ENCODE measurements around the gene PTPRG. TPM values are rescaled to one million over a fixed set of nuclear protein-coding genes. Genes with fewer than 3 reads are reported as not detected.

PTPRG gene
- polyA plus RNA-seq, 3 donors, result not detected

DNA sequence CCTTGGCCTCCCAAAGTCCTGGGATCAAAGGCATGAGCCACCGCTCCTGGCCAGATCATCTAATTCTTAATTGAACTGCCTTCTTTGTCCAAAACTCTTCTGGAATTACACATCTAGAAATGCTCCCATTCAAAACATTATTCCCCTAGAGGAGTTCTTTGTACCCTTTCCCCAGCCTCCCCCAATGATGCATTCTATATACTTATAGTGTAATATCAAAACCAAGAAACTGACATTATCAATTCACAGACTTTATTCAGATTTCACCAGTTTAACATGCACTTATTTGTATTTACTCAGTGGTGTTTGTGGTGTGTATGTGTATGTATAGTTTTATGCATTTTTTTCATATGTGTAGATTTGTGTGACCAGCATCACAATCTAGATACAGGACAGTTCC lies 85.0 kb downstream of the PTPRG start:
- intact Hi-C loops (cut with micrococcal nuclease), result no loop called here
- WGBS (ENCODE audit: insufficient coverage), result 100% methylated on average over 1 of the region's 1 CpG

DNA sequence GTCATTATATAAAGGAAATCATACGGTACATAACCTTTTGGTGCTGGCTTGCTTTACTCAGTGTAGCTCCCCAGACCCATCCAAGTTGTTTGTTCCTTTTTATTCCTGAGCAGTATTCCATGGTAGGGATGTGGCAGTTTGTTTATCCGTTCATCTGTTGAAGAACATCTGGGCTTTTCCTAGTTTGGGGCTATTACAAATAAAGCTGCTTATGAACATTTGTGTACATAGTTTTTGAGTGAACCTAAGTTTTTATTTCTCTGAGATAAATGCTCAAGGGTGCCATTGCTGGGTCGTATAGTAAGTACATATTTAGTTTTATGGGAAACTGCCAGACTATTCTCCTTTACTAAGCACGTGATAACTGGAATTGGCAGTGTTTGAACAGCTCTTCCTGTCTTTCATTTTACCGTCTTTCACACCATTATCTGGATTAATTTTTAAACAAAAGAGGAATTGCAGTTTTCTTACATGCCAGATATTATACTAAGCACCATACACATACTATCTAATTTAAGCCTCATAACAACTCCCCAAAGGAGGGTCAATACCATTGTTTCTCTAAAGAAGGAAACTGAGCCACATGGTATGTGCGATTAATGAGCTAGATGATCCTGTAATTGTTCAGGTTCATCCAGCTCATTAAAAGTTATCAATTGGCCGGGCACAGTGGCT lies 85.6 kb downstream of the PTPRG start:
- Histone ChIP-seq H3K36me3 (replicated peaks in 1 of 2; ENCODE audit: control insufficient read depth in 1 of 2, insufficient read depth in 2 of 2, low read length in 2 of 2) (no peaks in the 10 kb centered on the region), H3K4me2 (replicated peaks; ENCODE audit: extremely low read depth, low read length, poor library complexity, severe bottlenecking) (no peak overlapping the region), H3K4me3 (replicated peaks in 1 of 3; ENCODE audit: low read depth in 2 of 3, low read length in 3 of 3) (no peak overlapping the region), H3K27ac (ENCODE audit: low read depth in 1 of 2, low read length in 2 of 2) (no peak overlapping the region), H3K4me1 (ENCODE audit: control insufficient read depth in 1 of 2, insufficient read depth in 2 of 2, low read length in 2 of 2) (no peaks in the 10 kb centered on the region), H3K9ac (ENCODE audit: insufficient read depth, low read length, poor library complexity, severe bottlenecking) (no peak overlapping the region), H3K79me2 (ENCODE audit: insufficient read depth, low read length) (no peaks in the 10 kb centered on the region), H3K9me3 (replicated peaks in 1 of 2; ENCODE audit: control insufficient read depth in 1 of 2, insufficient read depth in 1 of 2, low read length in 2 of 2) (peaks cover 11 to 12% of the 10 kb centered on the region in 2 donors), H2AFZ (ENCODE audit: insufficient read depth, low read depth, low read length, poor library complexity, severe bottlenecking) (no peak overlapping the region), H4K20me1 (ENCODE audit: insufficient read depth, low read length) (no peaks in the 10 kb centered on the region), H3K27me3 (ENCODE audit: control insufficient read depth in 2 of 2, insufficient read depth in 2 of 2, low read length in 2 of 2) (no peaks in the 10 kb centered on the region)
- no peaks in the 10 kb centered on the region for H3K27me3 Mint-ChIP-seq (ENCODE audit: low read depth in 3 of 3)
- TF ChIP-seq, protein P1, sequence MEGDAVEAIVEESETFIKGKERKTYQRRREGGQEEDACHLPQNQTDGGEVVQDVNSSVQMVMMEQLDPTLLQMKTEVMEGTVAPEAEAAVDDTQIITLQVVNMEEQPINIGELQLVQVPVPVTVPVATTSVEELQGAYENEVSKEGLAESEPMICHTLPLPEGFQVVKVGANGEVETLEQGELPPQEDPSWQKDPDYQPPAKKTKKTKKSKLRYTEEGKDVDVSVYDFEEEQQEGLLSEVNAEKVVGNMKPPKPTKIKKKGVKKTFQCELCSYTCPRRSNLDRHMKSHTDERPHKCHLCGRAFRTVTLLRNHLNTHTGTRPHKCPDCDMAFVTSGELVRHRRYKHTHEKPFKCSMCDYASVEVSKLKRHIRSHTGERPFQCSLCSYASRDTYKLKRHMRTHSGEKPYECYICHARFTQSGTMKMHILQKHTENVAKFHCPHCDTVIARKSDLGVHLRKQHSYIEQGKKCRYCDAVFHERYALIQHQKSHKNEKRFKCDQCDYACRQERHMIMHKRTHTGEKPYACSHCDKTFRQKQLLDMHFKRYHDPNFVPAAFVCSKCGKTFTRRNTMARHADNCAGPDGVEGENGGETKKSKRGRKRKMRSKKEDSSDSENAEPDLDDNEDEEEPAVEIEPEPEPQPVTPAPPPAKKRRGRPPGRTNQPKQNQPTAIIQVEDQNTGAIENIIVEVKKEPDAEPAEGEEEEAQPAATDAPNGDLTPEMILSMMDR (IDR thresholded peaks at IDR 0.05), result no peak
- H3K9me3 Mint-ChIP-seq, result peaks cover 0 to 12% (median 5%) of the 10 kb centered on the region in 7 donors
- intact Hi-C loops (cut with micrococcal nuclease), result no loop called here
- H3K4me1 Mint-ChIP-seq, result no peaks in the 10 kb centered on the region
- H3K4me3 Mint-ChIP-seq, result no peak overlapping the region
- DNase-seq, result no peak
- no peak overlapping the region for H3K27ac Mint-ChIP-seq
- 100% methylated on average over 1 of the region's 7 CpGs for WGBS (ENCODE audit: insufficient coverage)
- no peaks in the 10 kb centered on the region for H3K36me3 Mint-ChIP-seq

More for the DNA sequence above, 85.0 kb downstream of the PTPRG start:
- no peak for DNase-seq
- Histone ChIP-seq H2AFZ (ENCODE audit: insufficient read depth, low read depth, low read length, poor library complexity, severe bottlenecking) (no peak overlapping the region), H3K4me2 (replicated peaks; ENCODE audit: extremely low read depth, low read length, poor library complexity, severe bottlenecking) (no peak overlapping the region), H3K79me2 (ENCODE audit: insufficient read depth, low read length) (no peaks in the 10 kb centered on the region), H3K36me3 (replicated peaks in 1 of 2; ENCODE audit: control insufficient read depth in 1 of 2, insufficient read depth in 2 of 2, low read length in 2 of 2) (no peaks in the 10 kb centered on the region), H3K9ac (ENCODE audit: insufficient read depth, low read length, poor library complexity, severe bottlenecking) (no peak overlapping the region), H3K27me3 (ENCODE audit: control insufficient read depth in 2 of 2, insufficient read depth in 2 of 2, low read length in 2 of 2) (no peaks in the 10 kb centered on the region), H3K27ac (ENCODE audit: low read depth in 1 of 2, low read length in 2 of 2) (no peak overlapping the region), H3K4me3 (replicated peaks in 1 of 3; ENCODE audit: low read depth in 2 of 3, low read length in 3 of 3) (no peak overlapping the region), H4K20me1 (ENCODE audit: insufficient read depth, low read length) (no peaks in the 10 kb centered on the region), H3K4me1 (ENCODE audit: control insufficient read depth in 1 of 2, insufficient read depth in 2 of 2, low read length in 2 of 2) (no peaks in the 10 kb centered on the region), H3K9me3 (replicated peaks in 1 of 2; ENCODE audit: control insufficient read depth in 1 of 2, insufficient read depth in 1 of 2, low read length in 2 of 2) (peaks cover 11 to 12% of the 10 kb centered on the region in 2 donors)
- Mint-ChIP-seq H3K9me3 (peaks cover 0 to 13% (median 5%) of the 10 kb centered on the region in 7 donors), H3K4me1 (no peaks in the 10 kb centered on the region), H3K27me3 (ENCODE audit: low read depth in 3 of 3) (no peaks in the 10 kb centered on the region), H3K4me3 (no peak overlapping the region), H3K27ac (no peak overlapping the region), H3K36me3 (no peaks in the 10 kb centered on the region)
- TF ChIP-seq, protein P1 (IDR thresholded peaks at IDR 0.05), result no peak
